ENCODE results near the gene SDS.

SDS gene

GRCh38 chr12:113408756-113409298, 5.1 kb upstream of the SDS start:
- no peak overlapping the region for H3K4me3 ChIP-seq (ENCODE audit: low read depth, low read length)
- TF ChIP-seq, protein P1, sequence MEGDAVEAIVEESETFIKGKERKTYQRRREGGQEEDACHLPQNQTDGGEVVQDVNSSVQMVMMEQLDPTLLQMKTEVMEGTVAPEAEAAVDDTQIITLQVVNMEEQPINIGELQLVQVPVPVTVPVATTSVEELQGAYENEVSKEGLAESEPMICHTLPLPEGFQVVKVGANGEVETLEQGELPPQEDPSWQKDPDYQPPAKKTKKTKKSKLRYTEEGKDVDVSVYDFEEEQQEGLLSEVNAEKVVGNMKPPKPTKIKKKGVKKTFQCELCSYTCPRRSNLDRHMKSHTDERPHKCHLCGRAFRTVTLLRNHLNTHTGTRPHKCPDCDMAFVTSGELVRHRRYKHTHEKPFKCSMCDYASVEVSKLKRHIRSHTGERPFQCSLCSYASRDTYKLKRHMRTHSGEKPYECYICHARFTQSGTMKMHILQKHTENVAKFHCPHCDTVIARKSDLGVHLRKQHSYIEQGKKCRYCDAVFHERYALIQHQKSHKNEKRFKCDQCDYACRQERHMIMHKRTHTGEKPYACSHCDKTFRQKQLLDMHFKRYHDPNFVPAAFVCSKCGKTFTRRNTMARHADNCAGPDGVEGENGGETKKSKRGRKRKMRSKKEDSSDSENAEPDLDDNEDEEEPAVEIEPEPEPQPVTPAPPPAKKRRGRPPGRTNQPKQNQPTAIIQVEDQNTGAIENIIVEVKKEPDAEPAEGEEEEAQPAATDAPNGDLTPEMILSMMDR (IDR thresholded peaks at IDR 0.05; ENCODE audit: borderline replicate concordance, insufficient read depth, low read depth, low read length), result no peak

GRCh38 chr12:113407931-113408600, 4.4 kb upstream of the SDS start:
- TF ChIP-seq, protein P1 (IDR thresholded peaks at IDR 0.05; ENCODE audit: borderline replicate concordance, insufficient read depth, low read depth, low read length), result no peak
- H3K4me3 ChIP-seq (ENCODE audit: low read depth, low read length), result no peak overlapping the region

DNA sequence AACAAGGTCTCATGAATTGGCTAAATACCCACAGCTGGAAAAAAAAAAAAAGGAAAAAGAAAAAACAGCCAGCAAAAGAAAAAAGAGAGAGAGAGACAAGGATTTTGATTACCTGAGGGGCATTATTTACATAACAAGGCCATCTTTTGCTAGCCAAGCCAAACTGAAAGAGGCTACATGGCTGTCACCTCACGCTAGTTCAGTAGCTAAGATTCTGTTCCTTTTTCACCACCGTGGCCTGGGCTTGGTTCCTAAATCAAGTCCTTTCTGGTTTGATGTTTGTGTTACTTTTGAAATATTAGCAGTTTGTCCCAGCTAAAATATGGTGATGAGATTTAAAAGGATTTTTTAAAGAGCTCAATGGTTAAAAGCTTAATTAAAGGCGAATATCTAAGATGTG, 2.0 kb upstream of the SDS start:
- H3K4me3 ChIP-seq (ENCODE audit: low read depth, low read length), result no peak overlapping the region
- TF ChIP-seq, protein P1 (IDR thresholded peaks at IDR 0.05; ENCODE audit: borderline replicate concordance, insufficient read depth, low read depth, low read length), result no peak

DNA sequence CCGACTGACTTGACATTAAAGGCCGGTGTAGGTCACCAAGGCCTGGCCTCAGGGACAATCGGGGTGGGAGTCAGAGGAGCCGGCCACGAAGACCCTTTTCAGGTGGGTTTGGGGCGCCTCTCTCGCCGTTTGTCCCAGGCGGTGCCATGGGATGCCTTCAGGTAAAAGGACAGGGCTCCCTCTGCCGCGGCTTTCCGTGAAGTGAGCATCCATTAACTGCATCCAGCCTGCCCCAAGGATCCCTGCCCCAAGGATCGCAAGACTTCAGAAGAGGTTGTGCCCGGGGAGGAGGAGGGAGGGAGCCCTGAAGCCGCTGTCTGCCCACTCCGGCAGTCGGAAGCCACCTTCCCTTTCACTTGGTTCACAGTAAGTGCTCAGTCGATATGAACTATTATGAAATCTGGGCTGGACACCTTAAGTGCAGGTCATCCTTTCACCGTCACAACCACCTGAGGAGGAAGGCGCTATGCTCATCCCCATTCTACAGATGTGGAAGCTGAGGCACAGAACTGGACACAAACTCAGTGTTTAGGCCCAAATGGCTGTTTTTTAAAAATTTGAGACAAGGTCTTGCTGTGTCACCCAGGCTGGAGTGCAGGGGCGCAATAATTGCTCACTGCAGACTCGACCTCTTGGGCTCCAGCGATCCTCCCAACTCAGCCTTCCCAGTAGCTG, 964 bp downstream of the SDS start:
- TF ChIP-seq, protein P1 (IDR thresholded peaks at IDR 0.05; ENCODE audit: borderline replicate concordance, insufficient read depth, low read depth, low read length), result no peak
- H3K4me3 ChIP-seq (ENCODE audit: low read depth, low read length), result no peak overlapping the region

DNA sequence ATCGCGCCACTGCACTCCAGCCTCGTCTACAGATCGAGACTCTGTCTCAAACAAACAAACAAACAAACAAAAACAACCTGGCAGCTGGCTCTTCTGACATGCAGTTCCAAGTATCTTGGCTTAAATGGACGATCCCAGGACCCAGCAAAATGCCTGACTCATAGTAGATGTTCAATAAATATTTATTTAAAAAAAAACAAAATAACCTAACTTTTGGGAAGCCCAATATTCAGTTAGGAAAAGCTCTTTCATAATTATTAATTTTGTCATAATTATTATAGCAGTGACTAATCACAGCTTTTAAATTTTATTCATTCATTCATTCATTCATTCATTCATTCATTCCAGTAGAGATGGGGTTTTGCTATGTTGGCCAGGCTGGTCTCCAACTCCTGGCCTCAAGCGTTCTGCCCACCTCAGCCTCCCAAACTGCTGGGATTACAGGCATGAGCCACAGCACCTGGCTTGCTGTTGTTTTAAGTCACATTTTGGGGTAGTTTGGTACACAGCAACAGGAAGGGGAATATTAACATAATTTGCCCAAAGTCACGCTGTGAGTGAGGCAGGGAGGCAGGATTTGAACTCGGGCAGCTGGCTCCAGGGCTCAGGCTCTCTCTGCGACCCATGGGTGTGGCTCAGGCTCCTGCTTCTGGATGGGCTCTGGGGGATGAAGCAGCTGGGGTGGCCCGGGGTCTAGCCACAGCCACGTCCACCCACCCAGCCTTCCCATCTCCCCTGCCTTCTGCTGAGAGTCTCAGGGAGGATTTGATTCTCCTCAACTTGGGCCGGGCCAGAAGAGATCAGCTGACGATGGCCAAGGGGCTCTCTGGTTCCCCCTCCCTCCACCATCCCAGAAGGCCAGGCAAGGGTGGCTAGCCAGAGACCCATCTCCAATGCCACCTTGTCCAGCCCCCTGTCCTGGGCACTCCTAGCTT, 2.4 kb downstream of the SDS start:
- TF ChIP-seq, protein P1 (IDR thresholded peaks at IDR 0.05; ENCODE audit: borderline replicate concordance, insufficient read depth, low read depth, low read length), result no peak

GRCh38 chr12:113400362-113400761, 3.3 kb downstream of the SDS start:
- TF ChIP-seq, protein P1 (IDR thresholded peaks at IDR 0.05; ENCODE audit: borderline replicate concordance, insufficient read depth, low read depth, low read length), result no peak
- H3K4me3 ChIP-seq (ENCODE audit: low read depth, low read length), result no peak overlapping the region

More for the DNA sequence above, 2.4 kb downstream of the SDS start:
- H3K4me3 ChIP-seq (ENCODE audit: low read depth, low read length), result no peak overlapping the region
